ENCODE results near the gene INPPL1. TPM values are rescaled to one million over a fixed set of nuclear protein-coding genes. Genes with fewer than 3 reads are reported as not detected.
A peak's percentile ranks its signal among the peaks of the same experiment; 100 is the strongest.

Gene INPPL1
- total and polyA plus RNA-seq, 2 of the 13 experiments (the other 11 are each of a cell fraction or from before 2014, with no cell fraction given) = 29.1 to 66.9 TPM

DNA sequence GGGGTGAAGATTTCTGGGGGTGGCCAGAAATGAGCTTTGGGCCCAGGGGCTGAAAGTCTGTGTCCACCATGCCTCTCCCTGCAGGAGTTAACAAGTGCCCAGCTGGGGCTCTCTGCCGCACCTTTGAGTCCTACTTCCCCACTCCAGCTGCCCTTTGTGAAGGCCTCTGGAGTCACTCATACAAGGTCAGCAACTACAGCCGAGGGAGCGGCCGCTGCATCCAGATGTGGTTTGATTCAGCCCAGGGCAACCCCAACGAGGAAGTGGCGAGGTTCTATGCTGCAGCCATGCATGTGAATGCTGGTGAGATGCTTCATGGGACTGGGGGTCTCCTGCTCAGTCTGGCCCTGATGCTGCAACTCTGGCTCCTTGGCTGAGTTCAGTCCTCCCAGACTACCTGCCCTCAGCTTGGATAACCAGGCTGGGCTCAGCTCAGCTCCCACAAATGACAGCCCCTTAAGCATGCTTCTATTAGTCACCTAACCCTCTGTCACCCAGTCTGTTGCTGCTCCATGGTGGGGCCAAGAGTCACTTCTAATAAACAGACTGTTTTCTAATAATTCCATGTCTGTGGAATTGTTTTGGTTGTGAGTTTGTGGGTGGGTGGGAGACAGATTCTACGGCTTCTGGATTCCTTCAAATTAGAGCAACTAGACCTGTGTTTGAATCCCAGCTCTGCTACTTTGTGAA is 3.0 kb upstream of the INPPL1 start:
- no peaks in the 10 kb centered on the region for H4K20me1 ChIP-seq (ENCODE audit: insufficient read depth, low read length)
- no peaks in the 10 kb centered on the region for H3K9me3 ChIP-seq (ENCODE audit: low read length)
- 15% methylated on average over 5 of the region's 7 CpGs for WGBS (ENCODE audit: low lambda C conversion rate)
- ATAC-seq (peak; percentile 3; the same call in 1 of the 3 replicates), FAIRE-seq (no peak), DNase-seq (ENCODE audit: low spot score) (no peak)
- H3K9ac ChIP-seq (ENCODE audit: insufficient read depth, low read depth, low read length) = no peak overlapping the region
- H3K4me1 ChIP-seq (ENCODE audit: insufficient read depth, low read length) = peaks cover 31% of the 10 kb centered on the region
- H3K79me2 ChIP-seq (ENCODE audit: insufficient read depth, low read length) = peaks cover 7% of the 10 kb centered on the region
- no peak overlapping the region for H2AFZ ChIP-seq (ENCODE audit: low read length)
- no peaks in the 10 kb centered on the region for H3K36me3 ChIP-seq (replicated peaks in 1 of 2; ENCODE audit: control insufficient read depth in 1 of 2, insufficient read depth in 2 of 2, low read length in 2 of 2)
- peak overlapping the region; percentile 93 for H3K4me2 ChIP-seq (ENCODE audit: low read depth, low read length)
- ChIA-PET CTCF (ENCODE audit: low intra/inter-chr PET ratio, low total read pairs) (no interaction called here), POLR2A (interaction anchor here (1.7 kb wide), 1 partner anchor 13 kb away, joined by 4 read pairs; no protein-coding TSS in a partner anchor)
- H3K4me3 ChIP-seq (replicated peaks in 1 of 3; ENCODE audit: insufficient read depth in 1 of 3, low read depth in 2 of 3, low read length in 3 of 3) = no peak overlapping the region
- TF ChIP-seq TAF15 (IDR thresholded peaks at IDR 0.05; ENCODE audit: low read depth, low read length, poor library complexity, severe bottlenecking) (no peak), ZNF501 (CRISPR knock-in tag; IDR thresholded peaks at IDR 0.05) (no peak), ARNT (IDR thresholded peaks at IDR 0.05) (no peak), SP4 (CRISPR knock-in tag; IDR thresholded peaks at IDR 0.05) (0 out of 2 replicates have a peak, but pooled peaks have one; percentile 26), BORCS8-MEF2B (CRISPR knock-in tag; IDR thresholded peaks at IDR 0.05) (0 out of 2 replicates have a peak, but pooled peaks have one; percentile 19), NFE2L2 (IDR thresholded peaks at IDR 0.05; ENCODE audit: low read length) (no peak), TBX2 (CRISPR knock-in tag; IDR thresholded peaks at IDR 0.05; ENCODE audit: borderline replicate concordance) (no peak)
- TF ChIP-seq, protein P1, sequence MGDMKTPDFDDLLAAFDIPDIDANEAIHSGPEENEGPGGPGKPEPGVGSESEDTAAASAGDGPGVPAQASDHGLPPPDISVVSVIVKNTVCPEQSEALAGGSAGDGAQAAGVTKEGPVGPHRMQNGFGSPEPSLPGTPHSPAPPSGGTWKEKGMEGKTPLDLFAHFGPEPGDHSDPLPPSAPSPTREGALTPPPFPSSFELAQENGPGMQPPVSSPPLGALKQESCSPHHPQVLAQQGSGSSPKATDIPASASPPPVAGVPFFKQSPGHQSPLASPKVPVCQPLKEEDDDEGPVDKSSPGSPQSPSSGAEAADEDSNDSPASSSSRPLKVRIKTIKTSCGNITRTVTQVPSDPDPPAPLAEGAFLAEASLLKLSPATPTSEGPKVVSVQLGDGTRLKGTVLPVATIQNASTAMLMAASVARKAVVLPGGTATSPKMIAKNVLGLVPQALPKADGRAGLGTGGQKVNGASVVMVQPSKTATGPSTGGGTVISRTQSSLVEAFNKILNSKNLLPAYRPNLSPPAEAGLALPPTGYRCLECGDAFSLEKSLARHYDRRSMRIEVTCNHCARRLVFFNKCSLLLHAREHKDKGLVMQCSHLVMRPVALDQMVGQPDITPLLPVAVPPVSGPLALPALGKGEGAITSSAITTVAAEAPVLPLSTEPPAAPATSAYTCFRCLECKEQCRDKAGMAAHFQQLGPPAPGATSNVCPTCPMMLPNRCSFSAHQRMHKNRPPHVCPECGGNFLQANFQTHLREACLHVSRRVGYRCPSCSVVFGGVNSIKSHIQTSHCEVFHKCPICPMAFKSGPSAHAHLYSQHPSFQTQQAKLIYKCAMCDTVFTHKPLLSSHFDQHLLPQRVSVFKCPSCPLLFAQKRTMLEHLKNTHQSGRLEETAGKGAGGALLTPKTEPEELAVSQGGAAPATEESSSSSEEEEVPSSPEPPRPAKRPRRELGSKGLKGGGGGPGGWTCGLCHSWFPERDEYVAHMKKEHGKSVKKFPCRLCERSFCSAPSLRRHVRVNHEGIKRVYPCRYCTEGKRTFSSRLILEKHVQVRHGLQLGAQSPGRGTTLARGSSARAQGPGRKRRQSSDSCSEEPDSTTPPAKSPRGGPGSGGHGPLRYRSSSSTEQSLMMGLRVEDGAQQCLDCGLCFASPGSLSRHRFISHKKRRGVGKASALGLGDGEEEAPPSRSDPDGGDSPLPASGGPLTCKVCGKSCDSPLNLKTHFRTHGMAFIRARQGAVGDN (CRISPR knock-in tag; IDR thresholded peaks at IDR 0.05) = peak; percentile 15; the same call in 1 of the 2 replicates
- H3K27me3 ChIP-seq (ENCODE audit: control insufficient read depth in 1 of 2, insufficient read depth in 2 of 2, low read length in 2 of 2) = peaks cover 3 to 25% of the 10 kb centered on the region in 2 experiments; a peak in 3 of 5 replicates
- H3K27ac ChIP-seq (ENCODE audit: extremely low read length, insufficient read depth, low read length) = no peak overlapping the region
- no TSS peak for BruUV-seq (replicated peaks)
- intact Hi-C loops (cut with micrococcal nuclease; ENCODE audit: unreplicated experiment) = no loop called here
- in situ Hi-C loops (cut with HindIII; ENCODE audit: extremely low pct_ligation_motif_present, low pct_unique_long_range_greater_than_20kb) = no loop called here
